ENCODE results near the gene AGTR1.

Gene AGTR1

GRCh38 chr3:148716657-148717056 lies 19.0 kb downstream of the AGTR1 start:
- TF ChIP-seq, protein P1, sequence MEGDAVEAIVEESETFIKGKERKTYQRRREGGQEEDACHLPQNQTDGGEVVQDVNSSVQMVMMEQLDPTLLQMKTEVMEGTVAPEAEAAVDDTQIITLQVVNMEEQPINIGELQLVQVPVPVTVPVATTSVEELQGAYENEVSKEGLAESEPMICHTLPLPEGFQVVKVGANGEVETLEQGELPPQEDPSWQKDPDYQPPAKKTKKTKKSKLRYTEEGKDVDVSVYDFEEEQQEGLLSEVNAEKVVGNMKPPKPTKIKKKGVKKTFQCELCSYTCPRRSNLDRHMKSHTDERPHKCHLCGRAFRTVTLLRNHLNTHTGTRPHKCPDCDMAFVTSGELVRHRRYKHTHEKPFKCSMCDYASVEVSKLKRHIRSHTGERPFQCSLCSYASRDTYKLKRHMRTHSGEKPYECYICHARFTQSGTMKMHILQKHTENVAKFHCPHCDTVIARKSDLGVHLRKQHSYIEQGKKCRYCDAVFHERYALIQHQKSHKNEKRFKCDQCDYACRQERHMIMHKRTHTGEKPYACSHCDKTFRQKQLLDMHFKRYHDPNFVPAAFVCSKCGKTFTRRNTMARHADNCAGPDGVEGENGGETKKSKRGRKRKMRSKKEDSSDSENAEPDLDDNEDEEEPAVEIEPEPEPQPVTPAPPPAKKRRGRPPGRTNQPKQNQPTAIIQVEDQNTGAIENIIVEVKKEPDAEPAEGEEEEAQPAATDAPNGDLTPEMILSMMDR (IDR thresholded peaks at IDR 0.05; ENCODE audit: insufficient read depth, low read depth, low read length, missing control alignments): no peak
- no peak overlapping the region for H3K4me3 ChIP-seq (ENCODE audit: low read depth, low read length)
- DNase-seq (ENCODE audit: low read depth): no peak

DNA sequence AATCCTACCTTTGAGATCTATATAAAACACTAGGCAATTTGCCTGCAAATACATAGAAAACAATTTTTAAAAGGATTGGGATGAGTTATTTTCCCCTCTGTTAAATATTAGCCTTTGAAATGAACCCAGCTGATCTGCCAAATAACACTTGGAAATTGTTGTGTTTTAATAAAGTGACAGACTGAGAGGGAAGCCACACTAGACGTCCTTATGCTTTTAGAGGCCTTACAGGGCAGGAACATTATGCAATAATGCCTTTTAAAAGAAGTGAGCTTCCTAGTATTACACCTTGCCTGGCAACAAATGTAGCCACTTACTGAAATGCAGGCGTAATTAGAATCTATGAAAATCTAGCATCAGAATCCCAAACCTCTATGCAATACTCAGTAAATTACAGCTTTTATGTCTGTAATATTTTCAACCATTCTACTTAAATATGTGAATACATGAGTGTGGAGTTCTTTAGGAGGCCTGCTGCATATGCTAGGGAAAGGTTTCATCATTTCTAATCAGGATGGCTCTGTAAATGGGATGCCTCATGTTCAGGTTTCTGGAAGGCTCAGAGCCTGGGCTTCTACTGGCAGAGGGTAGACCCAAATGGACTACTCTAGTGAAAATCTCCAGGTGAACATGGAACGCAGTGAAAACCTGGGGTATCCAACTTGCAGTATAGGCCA lies 20.3 kb downstream of the AGTR1 start:
- no peak for DNase-seq (ENCODE audit: low read depth)
- H3K4me3 ChIP-seq (ENCODE audit: low read depth, low read length): no peak overlapping the region
- TF ChIP-seq, protein P1 (IDR thresholded peaks at IDR 0.05; ENCODE audit: insufficient read depth, low read depth, low read length, missing control alignments): no peak

DNA sequence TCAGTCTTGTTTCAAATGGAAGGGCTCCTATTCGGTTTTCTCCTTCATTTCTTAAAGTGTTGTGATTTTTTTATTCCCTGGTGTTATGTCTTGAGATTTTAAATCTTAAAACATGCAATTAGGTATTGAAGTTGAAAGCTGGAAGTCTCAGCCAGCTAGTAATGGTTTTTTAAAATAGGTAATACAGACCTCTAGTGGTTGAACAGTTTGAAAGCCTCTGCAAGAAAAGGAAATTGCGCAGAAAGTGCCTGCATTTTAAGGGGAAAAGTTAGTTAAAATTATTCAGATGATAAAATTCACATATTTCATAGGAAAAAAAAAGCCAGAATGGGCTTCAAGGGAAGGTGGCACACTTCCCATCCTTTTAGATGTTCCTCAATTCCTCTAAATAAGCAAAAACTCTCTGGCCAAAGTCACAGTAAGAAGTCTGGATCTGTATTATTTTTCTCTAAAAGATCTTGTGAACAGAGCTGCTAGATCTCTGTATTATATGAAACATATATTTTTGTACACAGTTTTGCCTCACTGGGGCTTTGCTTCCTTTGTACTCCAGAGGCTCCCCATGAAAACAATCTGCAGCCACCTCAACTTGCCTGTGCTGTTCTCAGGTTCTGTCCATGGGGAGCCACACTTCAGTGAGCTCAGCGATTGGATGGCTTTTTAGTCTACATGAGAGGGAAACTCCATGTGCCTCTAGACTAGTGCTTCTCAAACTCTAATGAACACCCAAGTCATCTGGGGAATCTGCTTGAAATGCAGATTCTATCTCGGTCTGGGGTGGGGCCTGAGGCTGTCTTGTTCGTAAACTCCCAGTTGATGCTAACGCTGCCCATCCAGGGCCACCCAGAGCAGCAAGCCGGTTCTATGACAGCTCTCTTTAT lies 21.5 kb downstream of the AGTR1 start:
- no peak for DNase-seq (ENCODE audit: low read depth)
- H3K4me3 ChIP-seq (ENCODE audit: low read depth, low read length): no peak overlapping the region
- TF ChIP-seq, protein P1 (IDR thresholded peaks at IDR 0.05; ENCODE audit: insufficient read depth, low read depth, low read length, missing control alignments): no peak

GRCh38 chr3:148720873-148721272 lies 23.2 kb downstream of the AGTR1 start:
- H3K4me3 ChIP-seq (ENCODE audit: low read depth, low read length): no peak overlapping the region
- TF ChIP-seq, protein P1 (IDR thresholded peaks at IDR 0.05; ENCODE audit: insufficient read depth, low read depth, low read length, missing control alignments): no peak
- DNase-seq (ENCODE audit: low read depth): no peak

DNA sequence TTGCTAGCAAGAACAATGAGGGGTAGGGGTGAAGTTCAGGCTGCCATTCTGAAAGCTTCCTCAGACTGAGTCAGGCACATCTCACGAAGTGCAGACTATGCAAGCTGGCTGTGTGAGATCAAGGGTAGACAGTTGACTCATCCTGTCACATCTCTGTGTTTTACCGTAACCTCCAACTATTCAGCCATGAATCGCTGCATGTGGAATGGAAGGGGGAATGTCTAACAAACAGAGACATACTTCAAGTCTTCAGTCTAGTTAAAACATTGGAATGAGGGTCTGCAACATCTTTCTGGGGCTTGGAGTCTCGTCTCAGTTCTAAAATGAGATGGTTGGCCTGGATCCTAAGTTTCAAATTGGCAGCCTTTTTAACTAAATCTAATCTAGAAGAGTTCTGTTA lies 25.9 kb downstream of the AGTR1 start:
- no peak overlapping the region for H3K4me3 ChIP-seq (ENCODE audit: low read depth, low read length)
- TF ChIP-seq, protein P1 (IDR thresholded peaks at IDR 0.05; ENCODE audit: insufficient read depth, low read depth, low read length, missing control alignments): no peak
- no peak for DNase-seq (ENCODE audit: low read depth)

GRCh38 chr3:148727231-148727630 lies 29.5 kb downstream of the AGTR1 start:
- TF ChIP-seq, protein P1 (IDR thresholded peaks at IDR 0.05; ENCODE audit: insufficient read depth, low read depth, low read length, missing control alignments): peak; percentile 32
- no peak overlapping the region for H3K4me3 ChIP-seq (ENCODE audit: low read depth, low read length)
- peak; percentile 45 for DNase-seq (ENCODE audit: low read depth)
